Mesenchymal stem cell (in vitro differentiated cells and primary cell): ENCODE data around the gene BBS5.

Source experiments
- DNase-seq: peaks from one replicate; pipeline ENCODE4 v3.0.0-alpha.2; 2013
- H2AFZ ChIP-seq: one replicate; pipeline ENCODE4 v1.6.1; 2013; ENCODE audit warnings: low read depth, mild to moderate bottlenecking, control low read depth, inconsistent platforms, low read length, moderate library complexity
- H2AK5ac ChIP-seq: 2 replicates; pipeline ENCODE4 v1.6.1; 2013; ENCODE audit warnings: low read length, moderate library complexity, mild to moderate bottlenecking, inconsistent platforms; ENCODE audit not compliant: severe bottlenecking
- H2BK120ac ChIP-seq: one replicate; pipeline ENCODE4 v1.6.1; 2013; ENCODE audit warnings: low read depth, mild to moderate bottlenecking, inconsistent platforms, low read length, moderate library complexity
- H2BK12ac ChIP-seq, 2 experiments: one replicate each; pipeline ENCODE4 v1.6.1; 2013; ENCODE audit warnings: inconsistent platforms in 2 of 2, low read length in 2 of 2, mild to moderate bottlenecking in 2 of 2, moderate library complexity in 2 of 2, control low read depth in 1 of 2
- H2BK15ac ChIP-seq: one replicate; pipeline ENCODE4 v1.6.1; 2013; ENCODE audit warnings: mild to moderate bottlenecking, low read depth, inconsistent platforms; ENCODE audit not compliant: poor library complexity, severe bottlenecking
- H2BK5ac ChIP-seq: 2 replicates; pipeline ENCODE4 v1.6.1; 2013; ENCODE audit warnings: low read depth, mild to moderate bottlenecking, low read length, control low read depth, inconsistent platforms; ENCODE audit not compliant: poor library complexity, severe bottlenecking
- H3K14ac ChIP-seq, 2 experiments: one replicate each; pipeline ENCODE4 v1.6.1; 2013; ENCODE audit warnings: inconsistent platforms in 2 of 2, low read length in 2 of 2, control low read depth in 1 of 2, mild to moderate bottlenecking in 1 of 2, moderate library complexity in 1 of 2
- H3K18ac ChIP-seq, 2 experiments: one replicate each; pipeline ENCODE4 v1.6.1; 2013; ENCODE audit warnings: inconsistent platforms in 2 of 2, low read length in 2 of 2, control low read depth in 1 of 2, low read depth in 1 of 2, mild to moderate bottlenecking in 1 of 2
- H3K23ac ChIP-seq, 2 experiments: one replicate each; pipeline ENCODE4 v1.6.1; 2013; ENCODE audit warnings: inconsistent platforms in 2 of 2, low read length in 2 of 2, mild to moderate bottlenecking in 2 of 2, moderate library complexity in 2 of 2, control low read depth in 1 of 2
- H3K27ac ChIP-seq: 2 replicates; pipeline ENCODE4 v1.5.1; 2013; ENCODE audit warnings: mild to moderate bottlenecking, moderate library complexity, low read length, control low read depth, inconsistent platforms; ENCODE audit not compliant: poor library complexity, severe bottlenecking
- H3K27me3 ChIP-seq, 2 experiments: 2 replicates each; pipeline versions ENCODE4 v1.6.1 to v1.7.0; 2013; ENCODE audit warnings: low read length in 2 of 2, mild to moderate bottlenecking in 2 of 2, moderate library complexity in 2 of 2, control low read depth in 1 of 2, inconsistent platforms in 1 of 2; ENCODE audit not compliant: control insufficient read depth in 1 of 2, insufficient read depth in 1 of 2
- H3K36me3 ChIP-seq, 2 experiments: 2 replicates each; pipeline versions ENCODE4 v1.6.1 to v1.7.0; 2013; ENCODE audit warnings: low read length in 2 of 2, control low read depth in 1 of 2, inconsistent platforms in 1 of 2, low read depth in 1 of 2, mild to moderate bottlenecking in 1 of 2; ENCODE audit not compliant: insufficient read depth in 2 of 2, control insufficient read depth in 1 of 2
- H3K4ac ChIP-seq, 2 experiments: one replicate each; pipeline ENCODE4 v1.6.1; 2013; ENCODE audit warnings: inconsistent platforms in 2 of 2, low read length in 2 of 2, mild to moderate bottlenecking in 2 of 2, moderate library complexity in 2 of 2, control low read depth in 1 of 2, low read depth in 1 of 2
- H3K4me1 ChIP-seq: 2 replicates; pipeline ENCODE4 v1.6.1; 2013; ENCODE audit warnings: low read depth, low read length, control low read depth; ENCODE audit not compliant: control insufficient read depth, insufficient read depth
- H3K4me2 ChIP-seq: 2 replicates; pipeline ENCODE4 v1.6.1; 2013; ENCODE audit warnings: low read length, mild to moderate bottlenecking, inconsistent platforms; ENCODE audit not compliant: poor library complexity, severe bottlenecking
- H3K4me3 ChIP-seq, 2 experiments: 2 replicates each; pipeline versions ENCODE4 v1.5.1 to v1.7.0; 2013; ENCODE audit warnings: low read length in 2 of 2, mild to moderate bottlenecking in 2 of 2, control low read depth in 1 of 2, low read depth in 1 of 2; ENCODE audit not compliant: insufficient read depth in 1 of 2
- H3K79me1 ChIP-seq: replicated peaks from 2 replicates; pipeline ENCODE4 v1.6.1; 2013; ENCODE audit warnings: mild to moderate bottlenecking, control low read depth, low read length, inconsistent platforms; ENCODE audit not compliant: poor library complexity, severe bottlenecking
- H3K9ac ChIP-seq: 2 replicates; pipeline ENCODE4 v1.7.0; 2013; ENCODE audit warnings: mild to moderate bottlenecking, low read length, moderate library complexity
- H3K9me3 ChIP-seq: 2 replicates; pipeline ENCODE4 v1.7.0; 2013; ENCODE audit warnings: mild to moderate bottlenecking, low read length; ENCODE audit not compliant: control insufficient read depth
- H4K8ac ChIP-seq: one replicate; pipeline ENCODE4 v1.6.1; 2013; ENCODE audit warnings: inconsistent platforms, mild to moderate bottlenecking, low read length, moderate library complexity
- H4K91ac ChIP-seq: one replicate; pipeline ENCODE4 v1.6.1; 2013; ENCODE audit warnings: mild to moderate bottlenecking, low read length, inconsistent platforms
- WGBS: methylation state at CpG from one replicate; pipeline ENCODE4 v1.1.7; 2013; ENCODE audit warnings: mixed read lengths; 5-methylcytosine and 5-hydroxymethylcytosine counted together

BBS5 gene

DNA sequence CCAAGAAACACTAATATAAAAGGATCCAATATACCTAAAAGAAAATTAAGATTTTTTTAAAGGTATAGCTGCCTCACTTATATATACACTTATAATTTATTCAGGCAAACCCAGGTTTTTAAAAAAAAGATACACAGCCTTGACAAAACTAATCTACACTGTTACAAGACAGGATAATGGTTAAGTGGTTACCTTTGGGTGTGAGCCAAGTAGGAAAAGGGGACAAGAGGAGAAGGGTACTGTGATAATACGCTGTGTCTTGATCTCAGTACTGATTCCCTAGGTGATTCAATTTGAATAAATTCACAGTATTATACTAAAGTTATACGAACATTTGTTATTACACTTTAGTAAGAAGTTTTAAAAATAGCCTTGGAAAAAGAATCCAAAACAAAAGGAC is 60.9 kb downstream of the BBS5 start:
- WGBS: no CpG with 5 or more reads among the region's 2 CpGs
- Histone ChIP-seq H3K4ac (no peak overlapping the region), H3K9me3 (no peaks in the 10 kb centered on the region), H2BK5ac (no peak overlapping the region), H3K27me3 (no peaks in the 10 kb centered on the region), H2BK15ac (no peak overlapping the region), H3K4me2 (no peak overlapping the region), H3K27ac (no peak overlapping the region), H2BK120ac (no peak overlapping the region), H3K14ac (no peak overlapping the region), H3K23ac (no peak overlapping the region), H2AFZ (no peak overlapping the region), H4K8ac (no peak overlapping the region), H3K4me3 (no peak overlapping the region), H3K9ac (no peak overlapping the region), H3K36me3 (peaks cover 0 to 16% of the 10 kb centered on the region in 2 experiments), H3K18ac (no peak overlapping the region), H2BK12ac (no peak overlapping the region), H4K91ac (no peak overlapping the region), H3K79me1 (no peaks in the 10 kb centered on the region), H3K4me1 (no peaks in the 10 kb centered on the region), H2AK5ac (no peak overlapping the region)
- DNase-seq: no peak

DNA sequence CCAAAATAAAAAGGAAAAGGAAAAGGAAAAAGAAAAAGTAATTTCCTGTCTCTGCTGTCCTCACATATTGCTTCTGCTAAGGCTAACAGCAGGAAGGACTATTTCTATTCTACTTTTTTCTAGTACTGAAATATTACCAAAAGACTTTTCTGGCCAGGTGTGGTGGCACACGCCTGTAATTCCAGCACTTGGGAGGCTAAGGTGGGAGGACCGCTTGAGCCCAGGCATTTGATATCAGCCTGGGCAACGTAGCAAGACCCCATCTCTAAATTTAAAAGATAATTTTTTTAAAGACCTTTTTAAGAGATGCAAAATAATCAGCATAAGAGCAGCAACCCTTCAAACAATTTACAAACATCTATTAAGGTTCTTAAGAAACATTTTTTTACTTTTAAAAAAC is 63.1 kb downstream of the BBS5 start:
- no peak overlapping the region for H2AFZ ChIP-seq
- H3K4ac ChIP-seq: no peak overlapping the region
- no peaks in the 10 kb centered on the region for H3K4me1 ChIP-seq
- H3K36me3 ChIP-seq: peaks cover 3 to 16% of the 10 kb centered on the region in 2 experiments
- H2BK5ac ChIP-seq: no peak overlapping the region
- H3K27me3 ChIP-seq: no peaks in the 10 kb centered on the region
- H4K91ac ChIP-seq: no peak overlapping the region
- H3K79me1 ChIP-seq: peaks cover 3% of the 10 kb centered on the region
- no peak overlapping the region for H2BK15ac ChIP-seq
- H3K4me2 ChIP-seq: no peak overlapping the region
- no peak for DNase-seq
- no peak overlapping the region for H3K14ac ChIP-seq
- H2BK12ac ChIP-seq: no peak overlapping the region
- H2AK5ac ChIP-seq: no peak overlapping the region
- H3K23ac ChIP-seq: no peak overlapping the region
- no peak overlapping the region for H3K4me3 ChIP-seq
- H4K8ac ChIP-seq: no peak overlapping the region
- H2BK120ac ChIP-seq: no peak overlapping the region
- H3K9me3 ChIP-seq: no peaks in the 10 kb centered on the region
- H3K27ac ChIP-seq: no peak overlapping the region
- WGBS: 92% methylated on average over 3 of the region's 3 CpGs
- no peak overlapping the region for H3K9ac ChIP-seq
- no peak overlapping the region for H3K18ac ChIP-seq

DNA sequence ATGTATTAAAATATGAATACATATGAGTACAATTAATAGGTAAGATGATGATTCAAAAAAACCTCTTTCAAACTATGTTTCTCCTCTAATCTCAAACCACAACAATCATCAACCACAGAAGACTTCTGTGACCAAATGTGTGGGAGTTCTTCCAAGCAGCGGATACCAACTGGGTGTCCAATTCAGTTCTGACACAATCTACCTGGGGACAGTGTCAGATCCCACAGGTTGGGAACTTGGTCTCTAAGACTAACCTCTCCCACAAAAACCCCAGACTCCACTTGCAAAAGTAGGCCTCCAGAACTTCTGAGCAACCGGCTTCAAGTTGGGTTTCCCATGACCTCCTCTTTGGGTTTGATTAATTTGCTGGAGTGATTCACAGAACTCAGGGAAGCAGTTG is 67.5 kb downstream of the BBS5 start:
- WGBS: 100% methylated on average over 2 of the region's 2 CpGs
- Histone ChIP-seq H3K18ac (no peak overlapping the region), H3K9ac (no peak overlapping the region), H2BK12ac (no peak overlapping the region), H4K8ac (no peak overlapping the region), H3K14ac (no peak overlapping the region), H3K23ac (no peak overlapping the region), H3K4me2 (no peak overlapping the region), H2BK15ac (no peak overlapping the region), H2AK5ac (no peak overlapping the region), H3K4me1 (no peaks in the 10 kb centered on the region), H2BK120ac (no peak overlapping the region), H3K4me3 (no peak overlapping the region), H4K91ac (no peak overlapping the region), H3K9me3 (no peaks in the 10 kb centered on the region), H2BK5ac (no peak overlapping the region), H3K27me3 (no peaks in the 10 kb centered on the region), H3K27ac (no peak overlapping the region), H3K36me3 (peaks cover 6 to 10% of the 10 kb centered on the region in 2 experiments), H3K79me1 (peaks cover 3% of the 10 kb centered on the region), H3K4ac (no peak overlapping the region), H2AFZ (no peak overlapping the region)
- DNase-seq: no peak
